HG02938 (cell line): ENCODE measurements around the gene HIRIP3.

Experiments used
- ATAC-seq: cut with Tn5 transposase; IDR thresholded peaks from one replicate; pipeline ENCODE4 v1.9.1; 2021; ENCODE audit warnings: mild to moderate bottlenecking, moderate library complexity; ENCODE audit not compliant: unreplicated experiment

Gene HIRIP3

DNA sequence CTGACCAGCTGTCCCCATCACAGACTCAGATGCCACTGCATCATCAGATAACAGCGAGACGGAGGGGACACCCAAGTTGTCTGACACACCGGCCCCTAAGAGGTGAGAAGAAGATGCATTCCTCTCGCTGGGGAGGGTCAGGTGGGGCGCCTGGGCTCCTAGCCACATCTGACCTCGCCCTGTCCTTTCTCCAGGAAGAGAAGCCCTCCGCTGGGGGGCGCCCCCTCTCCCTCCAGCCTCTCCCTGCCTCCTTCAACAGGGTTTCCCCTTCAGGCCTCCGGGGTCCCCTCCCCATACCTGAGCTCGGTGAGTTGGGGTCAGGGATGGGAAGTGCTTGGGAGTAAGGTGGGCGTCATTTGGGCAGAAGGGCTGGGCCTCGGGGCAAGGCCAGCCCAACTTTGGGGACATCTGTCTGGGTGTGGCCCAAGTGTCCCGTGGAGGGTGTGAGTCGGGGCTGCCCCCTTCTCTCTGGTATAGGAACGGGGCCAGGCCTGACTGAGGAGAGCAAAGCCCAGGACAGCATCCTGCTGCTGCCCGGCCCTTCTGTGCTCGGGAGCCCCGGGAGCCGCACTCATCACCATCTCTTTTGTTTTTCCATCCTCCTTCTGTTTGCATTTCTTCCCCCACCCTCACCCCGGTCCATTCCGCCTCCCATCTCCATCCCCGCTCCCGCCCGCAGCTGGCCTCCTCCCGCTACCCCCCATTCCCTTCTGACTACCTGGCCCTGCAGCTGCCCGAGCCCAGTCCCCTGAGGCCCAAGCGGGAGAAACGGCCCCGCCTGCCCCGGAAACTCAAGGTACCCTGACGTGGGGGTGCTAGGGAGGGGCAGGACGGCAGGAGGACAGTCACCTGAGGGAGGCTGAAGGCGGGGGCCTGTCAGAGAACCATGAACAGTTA, 5.6 kb upstream of the HIRIP3 start:
- ATAC-seq, result no peak

DNA sequence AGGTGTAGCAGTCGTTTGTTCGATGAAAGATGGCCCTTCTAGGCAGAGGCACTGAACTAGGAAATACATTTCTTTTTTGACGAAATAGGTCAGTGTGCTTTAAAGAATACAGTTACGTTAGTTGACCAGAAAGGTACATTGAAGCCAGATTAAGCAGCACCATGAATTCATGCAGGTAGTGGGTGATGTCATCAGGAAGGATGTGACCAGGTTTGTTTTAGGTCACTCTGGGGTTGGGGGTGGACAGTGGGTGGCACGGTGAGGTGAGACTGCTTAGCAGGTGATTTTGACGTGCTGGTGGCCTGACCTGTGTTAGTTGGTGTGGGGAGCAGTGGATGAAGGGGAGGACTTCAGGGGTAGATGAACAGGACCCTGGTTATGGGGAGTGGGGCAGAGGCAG, 4.2 kb upstream of the HIRIP3 start:
- no peak for ATAC-seq

DNA sequence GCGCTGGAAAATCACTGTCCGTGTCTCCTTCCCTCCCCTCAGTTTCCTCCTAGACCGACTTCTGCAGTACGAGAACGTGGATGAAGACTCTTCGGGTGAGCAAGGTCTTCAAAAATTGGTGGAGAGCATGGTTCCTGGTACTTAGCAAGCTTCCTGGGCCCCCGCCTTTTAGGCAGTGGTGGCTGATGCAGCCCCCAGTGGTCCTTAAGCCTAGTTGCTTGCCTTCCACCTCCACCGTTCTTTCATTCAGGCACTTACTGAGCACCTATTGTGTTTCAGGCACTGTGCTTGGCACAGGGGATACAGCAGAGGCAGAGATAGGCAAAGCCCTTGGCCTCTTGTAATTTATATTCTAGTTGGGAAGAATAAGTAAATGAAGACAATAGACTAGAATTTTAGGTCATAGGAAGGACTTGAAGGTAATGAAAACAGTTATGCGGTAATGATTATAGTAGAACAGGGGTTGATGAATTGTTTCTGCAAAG, 1.4 kb upstream of the HIRIP3 start:
- ATAC-seq, result no peak

DNA sequence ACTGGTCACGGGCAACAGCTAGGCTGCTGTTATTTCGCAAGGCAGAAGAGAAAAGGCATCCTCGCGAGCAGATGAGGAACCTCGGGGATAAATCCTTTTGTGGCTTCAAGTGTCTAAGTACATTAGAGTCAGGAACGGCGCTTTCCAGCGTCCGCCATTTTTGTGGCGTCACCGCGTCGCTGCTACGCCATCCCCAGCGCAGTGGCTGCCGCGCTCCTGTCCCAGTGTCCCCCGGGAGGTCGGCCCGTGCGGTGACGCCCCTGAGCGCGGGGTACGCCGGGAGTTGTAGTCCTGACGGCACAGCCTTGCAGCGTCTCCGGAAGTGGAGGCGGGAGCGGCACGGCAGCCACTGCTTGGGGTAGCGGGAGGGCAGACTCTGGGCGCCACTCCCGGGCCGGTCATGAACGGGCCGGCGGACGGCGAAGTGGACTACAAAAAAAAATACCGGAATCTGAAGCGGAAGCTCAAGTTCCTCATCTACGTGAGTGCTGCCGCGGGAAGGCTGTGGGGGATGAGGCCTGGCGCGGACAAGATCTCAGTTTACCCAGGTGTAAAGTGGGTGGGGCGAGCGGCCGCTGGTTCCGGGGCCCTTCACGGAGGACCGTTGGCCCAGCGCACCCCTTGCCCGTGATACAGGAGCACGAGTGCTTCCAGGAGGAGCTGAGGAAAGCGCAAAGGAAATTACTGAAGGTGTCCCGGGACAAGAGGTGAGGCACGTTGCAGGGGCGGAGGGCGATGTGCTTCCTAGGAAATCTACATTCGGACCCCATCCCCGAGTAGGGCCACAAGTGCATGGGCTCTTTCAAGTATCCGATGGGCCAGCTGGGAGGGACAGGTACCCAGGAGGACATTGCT, 721 bp upstream of the HIRIP3 start, which contains the start of gene INO80E:
INO80E (plus strand) TSS at position 331 of the 855 bp plus-strand sequence; CDS start at position 401, 70 bp downstream.
- peak; percentile 88 for ATAC-seq

DNA sequence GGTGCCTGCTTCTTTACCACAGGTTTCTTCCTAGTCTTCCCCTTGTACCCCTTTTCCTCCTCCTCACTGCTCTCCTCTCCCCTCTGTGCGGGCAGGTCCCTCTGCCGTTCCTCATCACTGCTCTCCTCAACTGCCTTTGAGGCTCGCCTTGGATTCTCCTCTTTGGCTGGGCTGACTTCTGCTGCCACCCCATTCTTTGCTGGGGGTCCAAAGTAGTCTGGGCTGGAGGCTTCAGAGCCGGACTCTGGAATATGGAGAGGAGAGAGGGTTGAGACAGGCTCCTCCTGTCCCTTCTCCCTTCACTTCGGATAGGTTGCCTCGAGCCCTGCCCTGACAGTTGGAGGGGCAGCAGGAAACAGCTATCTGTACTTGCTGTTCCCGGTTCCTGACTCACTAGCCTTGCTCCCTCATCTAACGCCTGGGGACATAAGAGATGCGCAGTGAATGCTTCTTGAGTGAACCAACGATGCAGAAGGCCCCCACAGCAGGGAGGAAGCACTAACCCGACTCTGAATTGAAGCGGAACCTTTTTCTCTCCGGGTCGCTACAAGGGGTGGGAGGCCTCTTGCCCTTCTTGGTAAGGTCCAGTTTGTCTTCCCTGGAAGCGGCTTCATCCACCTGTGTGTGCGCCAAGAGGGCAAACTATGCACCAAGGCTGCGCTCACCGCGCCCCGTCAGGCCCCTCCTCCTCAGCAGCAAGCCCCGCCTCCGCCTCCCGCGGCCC, 655 bp downstream of the HIRIP3 start:
- no peak for ATAC-seq

DNA sequence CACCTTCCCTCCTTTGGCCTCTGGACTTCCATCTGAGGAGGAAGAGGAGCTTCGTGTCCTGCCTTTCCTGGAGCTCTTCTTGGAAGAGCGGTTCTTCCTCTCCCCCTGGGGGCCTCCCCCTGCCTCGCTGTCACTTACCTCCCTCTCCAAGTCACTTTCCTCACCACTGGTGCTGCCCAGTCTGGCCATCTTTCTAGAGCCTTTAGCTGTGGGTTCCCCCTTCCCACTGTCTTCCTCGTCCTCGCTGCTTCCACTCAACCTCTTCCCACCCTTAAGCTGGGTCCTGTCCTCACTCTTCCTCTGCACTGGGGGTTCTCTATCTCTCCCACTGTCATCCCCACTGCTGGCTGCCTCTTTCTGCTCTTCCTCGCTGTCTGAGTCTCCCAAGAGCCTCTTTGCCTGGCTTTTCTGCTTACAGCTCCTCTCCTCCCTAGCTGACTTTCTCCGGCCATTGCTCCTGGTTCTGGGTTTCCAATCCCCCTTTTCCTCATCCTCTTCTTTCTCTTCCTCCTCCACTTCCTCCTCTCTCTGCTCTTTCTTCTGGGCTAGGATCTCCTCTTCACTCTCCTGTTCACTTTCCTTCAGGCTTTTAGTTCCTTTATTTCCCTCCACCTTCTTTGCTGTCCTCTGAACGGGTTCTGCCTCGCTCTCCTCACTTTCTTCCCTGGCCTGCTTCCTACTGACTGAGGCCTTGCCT, 1.4 kb downstream of the HIRIP3 start:
- ATAC-seq, result no peak

DNA sequence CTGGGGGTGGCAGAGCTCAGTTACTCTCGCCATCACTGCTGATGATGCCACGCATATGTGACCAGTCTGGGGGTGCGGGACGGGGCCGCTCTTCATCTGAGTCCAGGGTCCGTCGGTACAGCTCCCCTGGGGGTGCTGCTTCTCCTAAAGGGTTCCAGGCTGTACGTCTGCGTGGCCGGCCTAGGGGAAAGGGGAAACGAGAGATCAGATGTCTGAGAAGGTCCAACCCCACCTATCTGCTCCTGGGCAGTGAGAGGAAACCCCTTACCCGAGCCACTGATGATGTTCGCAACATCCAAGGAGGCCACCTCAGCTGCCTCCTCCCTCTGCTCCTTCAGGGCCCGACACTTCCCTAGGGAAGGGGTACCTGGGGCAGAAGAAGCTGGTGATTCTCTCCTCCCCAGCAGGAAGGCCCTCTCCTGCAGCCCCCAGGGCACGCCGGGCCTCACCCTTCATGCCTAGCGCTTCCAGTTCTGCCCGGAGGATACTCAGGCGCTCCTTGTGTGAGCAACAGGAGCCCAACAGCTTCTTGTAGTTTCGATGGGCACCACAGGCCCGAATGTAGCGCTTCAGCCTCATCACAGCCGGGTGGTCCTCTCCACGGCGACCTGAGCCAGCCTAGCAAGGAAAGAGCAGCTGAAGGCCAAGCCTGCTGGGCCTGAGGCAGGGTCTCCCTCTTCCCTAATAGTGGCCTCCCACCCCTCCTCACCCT, 2.1 kb downstream of the HIRIP3 start:
- ATAC-seq, result no peak

DNA sequence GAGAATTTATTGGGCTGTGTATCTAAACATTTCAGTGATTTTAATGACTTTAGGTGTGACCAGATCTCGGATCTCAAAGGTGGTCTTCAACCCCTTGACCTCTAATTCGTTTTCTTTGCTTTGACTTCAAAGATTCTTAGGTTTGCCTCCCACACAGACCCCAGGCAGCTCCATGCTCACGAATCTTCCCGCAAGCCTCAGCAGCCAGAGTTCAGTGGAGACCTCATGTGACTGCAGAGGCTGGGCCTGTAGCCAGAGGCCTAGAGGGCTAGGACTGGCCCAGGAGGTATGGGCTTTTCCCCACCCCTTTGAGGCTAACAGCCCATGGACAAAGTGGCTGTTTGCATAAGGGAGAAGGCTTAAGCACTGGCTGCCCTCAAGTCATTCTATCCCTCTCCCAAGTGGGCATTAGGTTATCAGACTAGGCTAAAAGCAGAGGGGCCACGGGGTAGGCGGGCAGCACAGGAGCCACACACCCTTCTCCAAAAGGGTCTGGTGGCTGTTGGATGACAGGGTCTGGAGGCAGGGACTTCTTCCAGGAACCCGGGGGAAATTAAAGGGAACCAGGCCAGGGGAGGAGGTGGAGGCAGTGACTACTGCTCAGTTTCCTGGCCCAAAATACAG, 3.0 kb downstream of the HIRIP3 start:
- ATAC-seq, result no peak

DNA sequence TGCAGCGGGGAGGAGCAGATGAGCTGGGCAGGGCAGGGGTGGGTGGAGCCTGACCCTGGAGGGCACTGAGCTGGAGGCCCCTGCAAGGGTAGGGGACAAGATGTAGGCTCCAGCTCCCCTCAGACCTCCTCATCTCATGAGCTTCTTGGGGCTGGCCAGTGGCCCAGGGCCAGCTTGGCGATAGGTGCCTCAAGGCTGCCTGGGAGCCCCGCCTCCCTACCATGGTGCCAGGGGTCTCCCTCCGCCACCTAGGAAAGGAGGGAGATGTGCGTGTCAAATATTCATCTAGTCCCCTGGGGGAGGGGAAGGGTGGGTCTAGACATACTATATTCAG, 3.9 kb downstream of the HIRIP3 start:
- no peak for ATAC-seq

DNA sequence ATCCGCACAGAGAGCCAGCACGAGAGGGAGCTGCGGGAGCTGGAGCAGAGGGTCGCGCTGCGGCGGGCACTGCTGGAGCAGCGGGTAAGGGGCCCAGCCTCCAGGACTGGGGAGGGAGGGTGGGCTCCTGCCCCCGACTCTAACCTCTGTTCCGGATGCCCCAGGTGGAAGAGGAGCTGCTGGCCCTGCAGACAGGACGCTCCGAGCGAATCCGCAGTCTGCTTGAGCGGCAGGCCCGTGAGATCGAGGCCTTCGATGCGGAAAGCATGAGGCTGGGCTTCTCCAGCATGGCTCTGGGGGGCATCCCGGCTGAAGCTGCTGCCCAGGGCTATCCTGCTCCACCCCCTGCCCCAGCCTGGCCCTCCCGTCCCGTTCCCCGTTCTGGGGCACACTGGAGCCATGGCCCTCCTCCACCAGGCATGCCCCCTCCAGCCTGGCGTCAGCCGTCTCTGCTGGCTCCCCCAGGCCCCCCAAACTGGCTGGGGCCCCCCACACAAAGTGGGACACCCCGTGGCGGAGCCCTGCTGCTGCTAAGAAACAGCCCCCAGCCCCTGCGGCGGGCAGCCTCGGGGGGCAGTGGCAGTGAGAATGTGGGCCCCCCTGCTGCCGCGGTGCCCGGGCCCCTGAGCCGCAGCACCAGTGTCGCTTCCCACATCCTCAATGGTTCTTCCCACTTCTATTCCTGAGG, 4.4 kb downstream of the HIRIP3 start:
- ATAC-seq, result no peak

DNA sequence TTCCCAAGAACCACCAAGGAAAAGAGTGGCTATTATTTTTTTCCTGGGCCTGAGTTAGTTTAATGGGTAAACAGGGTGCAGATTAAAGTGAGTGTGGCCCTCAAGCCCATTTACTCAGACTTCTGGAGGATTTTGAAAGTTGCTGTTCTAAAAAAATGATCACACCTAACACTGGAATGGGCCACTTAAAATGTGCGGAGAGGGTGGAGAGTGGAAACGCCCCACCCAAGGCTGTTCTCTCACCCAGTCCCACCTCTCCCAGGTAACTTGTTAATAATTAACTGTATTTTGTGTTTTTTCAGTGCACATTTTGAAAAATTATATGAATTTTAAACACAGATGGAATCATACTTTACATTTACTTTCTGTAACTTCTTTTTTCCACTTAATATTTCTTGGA, 5.4 kb downstream of the HIRIP3 start:
- no peak for ATAC-seq

DNA sequence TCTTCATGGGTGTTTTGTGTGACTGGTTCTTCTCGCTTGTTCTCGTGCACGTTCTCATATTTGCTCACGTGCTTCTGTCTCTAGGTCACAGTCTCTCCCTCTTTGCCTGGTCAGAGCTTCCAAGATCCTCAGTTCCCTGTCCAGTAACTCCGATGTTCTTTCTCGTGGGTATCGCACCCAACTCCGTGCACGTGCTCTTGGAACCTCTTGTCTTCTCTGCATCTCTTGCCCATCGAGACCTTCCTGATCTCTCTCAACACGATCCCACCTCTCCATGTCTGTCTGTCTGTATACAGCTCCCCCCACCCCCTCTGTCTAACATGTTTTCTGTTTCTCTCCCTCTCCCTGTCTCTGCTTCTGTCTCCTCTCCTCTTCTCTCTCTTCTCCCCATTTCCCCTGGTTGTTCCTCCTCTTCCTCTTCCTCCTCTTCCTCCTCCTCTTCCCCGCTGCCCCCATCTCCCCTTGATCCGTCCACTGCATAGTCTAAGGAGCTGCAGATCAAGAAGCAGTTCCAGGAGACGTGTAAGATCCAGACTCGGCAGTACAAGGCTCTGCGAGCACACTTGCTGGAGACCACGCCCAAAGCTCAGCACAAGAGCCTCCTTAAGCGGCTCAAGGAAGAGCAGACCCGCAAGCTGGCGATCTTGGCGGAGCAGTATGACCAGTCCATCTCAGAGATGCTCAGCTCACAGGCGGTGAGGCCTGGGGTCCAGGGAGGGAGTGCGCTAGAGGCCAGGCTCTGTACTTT, 6.1 kb downstream of the HIRIP3 start:
- no peak for ATAC-seq

DNA sequence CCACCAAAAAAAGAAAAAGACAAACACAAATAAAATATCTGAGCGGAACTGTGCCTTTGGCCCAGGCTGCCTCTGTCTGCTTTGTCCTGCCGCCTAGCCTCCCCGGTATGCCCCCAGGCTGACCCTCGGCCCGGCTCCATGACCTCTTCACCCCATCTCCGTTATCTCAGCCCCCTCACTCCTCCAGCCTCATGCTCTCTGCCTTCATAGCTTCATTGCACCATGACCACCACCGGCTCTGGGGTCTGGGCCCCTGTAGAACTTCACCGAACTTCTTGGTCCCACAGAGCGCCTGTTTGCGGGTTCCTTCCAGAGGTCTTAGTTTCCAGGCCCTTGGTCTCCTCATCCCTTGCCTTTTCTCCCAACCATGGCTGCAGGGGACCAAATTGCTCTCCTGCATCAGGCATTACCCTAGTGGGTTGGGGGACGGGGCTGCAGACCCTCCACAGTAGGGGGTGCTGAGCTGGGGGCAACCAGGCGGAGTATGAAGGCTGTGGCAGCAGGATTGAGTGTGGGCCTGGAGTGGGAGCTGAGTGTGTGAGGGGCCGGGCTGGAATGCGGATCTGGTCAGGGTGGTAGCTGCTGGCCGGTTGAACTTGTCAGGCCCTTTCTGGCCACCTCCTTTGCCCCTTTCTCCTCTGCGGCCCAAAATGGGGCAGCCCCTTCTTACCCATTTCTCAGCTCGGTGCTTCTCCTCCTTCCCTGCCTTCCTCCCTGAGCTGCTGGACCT, 6.9 kb downstream of the HIRIP3 start:
- ATAC-seq, result no peak

DNA sequence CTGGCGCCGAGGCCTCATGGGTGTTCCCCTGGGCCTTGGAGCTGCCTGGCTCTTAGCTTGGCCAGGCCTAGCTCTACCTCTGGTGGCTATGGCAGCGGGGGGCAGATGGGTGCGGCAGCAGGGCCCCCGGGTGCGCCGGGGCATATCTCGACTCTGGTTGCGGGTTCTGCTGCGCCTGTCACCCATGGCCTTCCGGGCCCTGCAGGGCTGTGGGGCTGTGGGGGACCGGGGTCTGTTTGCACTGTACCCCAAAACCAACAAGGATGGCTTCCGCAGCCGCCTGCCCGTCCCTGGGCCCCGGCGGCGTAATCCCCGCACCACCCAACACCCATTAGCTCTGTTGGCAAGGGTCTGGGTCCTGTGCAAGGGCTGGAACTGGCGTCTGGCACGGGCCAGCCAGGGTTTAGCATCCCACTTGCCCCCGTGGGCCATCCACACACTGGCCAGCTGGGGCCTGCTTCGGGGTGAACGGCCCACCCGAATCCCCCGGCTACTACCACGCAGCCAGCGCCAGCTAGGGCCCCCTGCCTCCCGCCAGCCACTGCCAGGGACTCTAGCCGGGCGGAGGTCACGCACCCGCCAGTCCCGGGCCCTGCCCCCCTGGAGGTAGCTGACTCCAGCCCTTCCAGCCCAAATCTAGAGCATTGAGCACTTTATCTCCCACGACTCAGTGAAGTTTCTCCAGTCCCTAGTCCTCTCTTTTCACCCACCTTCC, 7.9 kb downstream of the HIRIP3 start:
- ATAC-seq, result no peak

DNA sequence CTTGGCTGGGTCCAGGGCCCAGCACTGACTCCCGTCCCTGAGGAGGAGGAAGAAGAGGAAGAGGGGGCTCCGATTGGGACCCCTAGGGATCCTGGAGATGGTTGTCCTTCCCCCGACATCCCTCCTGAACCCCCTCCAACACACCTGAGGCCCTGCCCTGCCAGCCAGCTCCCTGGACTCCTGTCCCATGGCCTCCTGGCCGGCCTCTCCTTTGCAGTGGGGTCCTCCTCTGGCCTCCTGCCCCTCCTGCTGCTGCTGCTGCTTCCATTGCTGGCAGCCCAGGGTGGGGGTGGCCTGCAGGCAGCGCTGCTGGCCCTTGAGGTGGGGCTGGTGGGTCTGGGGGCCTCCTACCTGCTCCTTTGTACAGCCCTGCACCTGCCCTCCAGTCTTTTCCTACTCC, 8.5 kb downstream of the HIRIP3 start:
- no peak for ATAC-seq

DNA sequence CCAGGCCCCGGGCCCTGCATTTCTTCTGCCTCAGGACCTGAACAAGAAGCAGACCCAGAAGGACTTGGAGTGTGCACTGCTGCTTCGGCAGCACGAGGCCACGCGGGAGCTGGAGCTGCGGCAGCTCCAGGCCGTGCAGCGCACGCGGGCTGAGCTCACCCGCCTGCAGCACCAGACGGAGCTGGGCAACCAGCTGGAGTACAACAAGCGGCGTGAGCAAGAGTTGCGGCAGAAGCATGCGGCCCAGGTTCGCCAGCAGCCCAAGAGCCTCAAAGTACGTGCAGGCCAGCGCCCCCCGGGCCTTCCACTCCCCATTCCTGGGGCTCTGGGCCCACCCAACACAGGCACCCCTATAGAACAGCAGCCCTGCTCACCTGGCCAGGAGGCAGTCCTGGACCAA, 9.2 kb downstream of the HIRIP3 start:
- no peak for ATAC-seq

DNA sequence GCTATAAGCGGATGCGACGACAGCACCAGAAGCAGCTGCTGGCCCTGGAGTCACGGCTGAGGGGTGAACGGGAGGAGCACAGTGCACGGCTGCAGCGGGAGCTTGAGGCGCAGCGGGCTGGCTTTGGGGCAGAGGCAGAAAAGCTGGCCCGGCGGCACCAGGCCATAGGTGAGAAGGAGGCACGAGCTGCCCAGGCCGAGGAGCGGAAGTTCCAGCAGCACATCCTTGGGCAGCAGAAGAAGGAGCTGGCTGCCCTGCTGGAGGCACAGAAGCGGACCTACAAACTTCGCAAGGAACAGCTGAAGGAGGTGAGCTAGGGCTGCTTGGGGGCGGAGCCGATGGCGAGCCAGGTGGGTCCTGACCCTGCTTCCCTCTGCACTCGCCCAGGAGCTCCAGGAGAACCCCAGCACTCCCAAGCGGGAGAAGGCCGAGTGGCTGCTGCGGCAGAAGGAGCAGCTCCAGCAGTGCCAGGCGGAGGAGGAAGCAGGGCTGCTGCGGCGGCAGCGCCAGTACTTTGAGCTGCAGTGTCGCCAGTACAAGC, 10.1 kb downstream of the HIRIP3 start:
- no peak for ATAC-seq
